NCI-H1694 treated with DMSO at 0.1 percent for 48 hours (cell line): ENCODE measurements around the gene ZNF497.

Experiments used
- DNase-seq: peaks from one replicate; lab custom pipeline; 2025; lab: John Stamatoyannopoulos, UW

Gene ZNF497

GRCh38 chr19:58367698-58368454 is 5.3 kb upstream of the ZNF497 start:
- DNase-seq, result no peak

DNA sequence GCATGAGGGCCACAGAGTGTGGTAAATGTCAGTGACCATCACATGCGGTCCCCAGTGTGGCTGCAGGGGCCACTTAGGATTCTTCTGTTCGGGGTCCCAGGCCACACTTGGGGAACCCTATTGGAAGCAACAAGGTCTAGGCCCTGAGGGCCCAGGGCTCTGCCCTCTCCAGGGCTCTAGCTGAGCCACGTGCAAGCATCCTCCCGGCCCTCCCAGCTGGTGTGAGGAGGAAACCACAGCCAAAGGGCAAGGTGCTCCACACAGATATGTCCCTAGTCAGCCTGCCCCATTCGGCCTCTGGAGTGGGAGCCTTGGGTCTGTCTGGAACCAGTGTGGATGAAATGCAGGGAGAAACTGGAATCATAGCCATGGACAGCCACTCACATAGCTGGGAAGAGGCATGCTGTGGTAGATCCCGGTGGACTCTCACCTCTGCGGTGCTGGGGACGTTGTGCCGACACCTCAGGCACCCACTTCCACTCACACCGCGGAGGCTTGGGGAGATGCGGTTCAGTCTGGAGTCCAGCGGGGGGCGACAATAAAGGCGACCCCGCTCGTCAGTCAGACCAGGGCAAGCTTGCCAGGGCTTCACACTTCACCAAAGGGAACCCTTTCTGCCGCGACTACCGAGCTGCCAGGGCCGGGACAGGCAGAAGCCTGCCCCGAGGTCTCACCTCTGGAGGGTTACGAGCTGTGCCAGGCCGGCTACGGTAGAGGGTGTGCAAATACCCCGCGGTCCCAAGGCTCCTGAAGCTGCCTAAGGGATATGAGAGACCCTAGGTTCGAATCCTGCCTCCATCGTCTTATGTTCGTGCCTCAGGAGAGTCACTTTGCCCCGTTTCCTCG is 4.3 kb upstream of the ZNF497 start:
- DNase-seq, result no peak

DNA sequence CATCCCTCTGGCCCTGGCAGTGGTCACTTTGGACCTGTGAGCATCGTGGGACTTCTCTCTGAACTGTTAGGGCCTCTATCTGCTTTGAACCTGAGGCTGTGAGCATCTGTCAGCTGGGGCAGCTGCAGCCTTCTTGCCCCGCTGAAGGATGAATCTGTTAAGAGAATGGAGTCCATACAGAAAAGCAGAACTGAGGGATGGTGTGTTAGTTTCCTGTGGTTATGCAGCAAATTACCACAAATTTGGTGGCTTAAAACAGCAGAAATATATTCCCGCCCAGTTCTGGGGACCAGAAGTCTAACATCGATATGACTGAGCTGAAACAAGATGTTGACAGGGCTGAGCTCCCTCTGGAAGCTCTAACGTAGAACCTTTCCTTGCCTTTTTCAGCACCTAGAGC is 1.6 kb upstream of the ZNF497 start:
- DNase-seq, result no peak

- peak; percentile 19 for DNase-seq
These were observed 665 bp downstream of the ZNF497 start for GRCh38 chr19:58361900-58362271.

- DNase-seq, result no peak
These were observed 4.9 kb downstream of the ZNF497 start for GRCh38 chr19:58357481-58358145.

DNA sequence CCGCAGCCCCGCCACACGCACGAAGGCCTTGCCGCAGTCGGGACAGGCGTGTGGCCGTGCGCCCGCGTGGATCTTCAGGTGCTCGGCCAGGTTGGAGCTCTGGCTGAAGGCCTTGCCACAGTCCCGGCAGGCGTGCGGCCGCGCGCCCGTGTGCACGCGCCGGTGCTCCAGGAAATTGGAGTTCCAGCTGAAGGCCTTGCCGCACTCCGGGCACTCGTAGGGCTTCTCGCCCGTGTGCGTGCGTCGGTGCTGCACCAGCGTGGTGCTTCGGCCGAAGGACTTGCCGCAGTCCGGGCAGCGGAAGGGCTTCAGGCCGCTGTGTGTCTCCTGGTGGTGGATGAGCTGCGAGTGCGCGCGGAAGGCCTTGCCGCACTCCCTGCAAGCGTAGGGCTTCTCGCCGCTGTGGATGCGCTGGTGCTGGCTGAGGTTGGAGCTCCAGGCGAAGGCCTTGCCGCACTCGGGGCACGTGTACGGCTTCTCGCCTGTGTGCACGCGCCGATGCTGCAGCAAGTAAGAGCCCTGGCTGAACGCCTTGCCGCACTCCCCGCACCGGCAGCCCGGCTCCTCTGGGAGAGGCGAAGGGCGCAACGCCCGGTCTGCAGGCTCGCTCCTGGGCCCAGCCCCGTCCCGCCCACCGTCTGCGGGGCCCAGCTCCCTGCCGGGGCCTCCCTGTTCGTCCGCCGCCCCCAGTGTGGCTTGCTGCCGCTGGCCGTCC is 5.6 kb downstream of the ZNF497 start:
- no peak for DNase-seq

DNA sequence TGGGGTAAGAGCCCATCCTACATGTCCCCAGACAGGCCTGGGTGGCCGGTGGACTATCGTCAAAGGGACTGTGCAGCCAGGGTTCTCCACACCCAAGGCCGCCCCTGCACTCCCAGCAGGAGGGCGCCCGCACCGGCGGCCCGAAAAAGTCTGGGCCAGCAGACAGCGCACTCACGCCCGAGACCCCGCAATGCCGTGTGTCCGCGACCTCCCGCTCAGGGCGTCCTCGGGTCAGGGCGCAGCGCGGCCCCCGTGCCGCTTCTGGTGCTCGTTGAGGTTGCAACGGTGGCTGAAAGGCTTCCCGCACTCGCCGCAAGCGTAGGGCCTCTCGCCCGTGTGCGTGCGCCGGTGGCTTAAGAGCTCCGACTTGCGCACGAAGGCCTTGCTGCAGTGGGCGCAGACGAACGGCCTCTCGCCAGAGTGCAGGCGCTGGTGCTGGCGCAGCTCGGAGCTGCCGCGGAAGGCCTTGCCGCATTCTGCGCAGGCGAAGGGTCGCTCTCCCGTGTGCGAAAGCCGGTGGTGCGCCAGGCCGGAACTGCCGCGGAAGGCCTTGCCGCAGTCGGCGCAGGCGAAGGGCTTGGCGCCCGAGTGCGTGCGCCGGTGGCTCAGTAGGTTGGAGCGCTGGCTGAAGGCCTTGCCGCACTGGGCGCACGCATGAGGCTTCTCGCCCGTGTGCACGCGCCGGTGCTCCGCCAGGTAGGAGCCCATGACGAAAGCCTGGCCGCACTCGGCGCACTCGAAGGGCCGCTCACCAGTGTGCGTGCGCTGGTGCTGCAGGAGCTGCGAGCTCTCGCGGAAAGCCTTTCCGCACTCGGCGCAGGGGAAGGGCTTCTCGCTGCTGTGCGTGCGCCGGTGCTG is 6.4 kb downstream of the ZNF497 start:
- DNase-seq, result no peak

- DNase-seq, result no peak
These were observed 7.2 kb downstream of the ZNF497 start for GRCh38 chr19:58355215-58355796.

DNA sequence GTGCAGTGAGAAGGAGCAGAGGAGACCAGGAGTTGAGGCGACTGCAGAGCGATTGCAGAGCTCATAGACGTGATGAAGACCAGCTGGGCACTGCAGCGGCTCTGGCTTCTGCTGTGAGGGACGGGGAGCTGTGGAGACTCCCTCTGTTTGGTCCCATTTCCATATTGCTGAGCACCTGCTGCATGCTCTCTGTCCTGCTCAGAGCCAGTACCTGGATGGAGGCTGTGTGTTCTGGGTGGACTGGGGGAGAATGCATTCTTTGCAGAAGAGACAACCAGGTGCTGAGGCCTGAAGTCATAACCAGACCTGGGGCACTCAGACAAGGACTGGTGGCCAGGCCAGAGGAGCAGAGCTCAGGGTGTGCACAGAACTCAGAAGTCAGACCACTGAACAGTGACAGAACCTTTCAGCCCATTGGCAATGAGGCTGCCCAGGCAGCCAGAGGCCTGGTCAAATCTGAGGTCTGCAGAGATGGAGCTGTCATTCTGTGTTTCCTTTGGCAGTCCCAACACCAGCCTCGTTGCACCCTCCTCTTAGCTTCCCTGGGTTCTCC is 8.0 kb downstream of the ZNF497 start:
- no peak for DNase-seq

DNA sequence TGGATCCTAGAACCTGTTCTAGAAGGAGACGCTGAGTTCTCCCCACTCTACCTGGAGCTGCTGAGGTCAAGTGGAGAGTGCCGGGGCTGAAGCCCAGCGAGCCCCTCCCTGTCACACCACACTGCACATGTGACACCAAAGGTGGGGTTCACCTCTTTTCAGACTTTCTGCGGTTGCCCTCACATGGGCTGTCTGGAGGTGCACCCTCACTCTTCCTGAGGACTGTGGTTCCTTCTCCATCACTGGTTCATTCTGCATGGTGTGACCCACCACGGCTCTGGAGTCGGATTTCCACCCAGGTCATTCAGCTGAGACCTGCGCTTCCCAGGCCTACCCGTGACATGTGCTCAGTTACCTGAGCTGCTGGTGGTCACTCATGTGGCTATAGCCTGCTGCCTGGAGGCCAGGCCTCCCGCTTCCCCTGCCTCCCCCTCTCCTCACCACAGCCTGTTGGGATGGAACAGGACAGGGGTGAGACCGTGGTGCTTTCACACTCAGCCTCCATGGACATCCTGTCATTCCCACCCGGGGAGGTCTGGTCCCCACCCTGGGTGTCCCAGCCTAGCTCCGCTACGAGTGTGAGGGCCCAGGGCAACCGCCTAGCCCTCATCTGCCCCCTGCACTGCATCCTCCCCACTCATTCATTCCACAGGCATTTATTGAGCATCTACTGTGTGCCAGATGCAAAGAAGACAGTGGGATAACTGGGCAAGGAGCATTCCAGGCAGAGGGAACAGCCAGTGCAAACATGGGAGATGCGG is 8.7 kb downstream of the ZNF497 start:
- DNase-seq, result no peak

GRCh38 chr19:58352760-58353671 is 9.5 kb downstream of the ZNF497 start, which contains the start of gene A1BG:
Gene A1BG, minus strand, starts transcription at chr19:58353492. Its CDS starts 55 bp downstream, at chr19:58353437.
- DNase-seq, result no peak

DNA sequence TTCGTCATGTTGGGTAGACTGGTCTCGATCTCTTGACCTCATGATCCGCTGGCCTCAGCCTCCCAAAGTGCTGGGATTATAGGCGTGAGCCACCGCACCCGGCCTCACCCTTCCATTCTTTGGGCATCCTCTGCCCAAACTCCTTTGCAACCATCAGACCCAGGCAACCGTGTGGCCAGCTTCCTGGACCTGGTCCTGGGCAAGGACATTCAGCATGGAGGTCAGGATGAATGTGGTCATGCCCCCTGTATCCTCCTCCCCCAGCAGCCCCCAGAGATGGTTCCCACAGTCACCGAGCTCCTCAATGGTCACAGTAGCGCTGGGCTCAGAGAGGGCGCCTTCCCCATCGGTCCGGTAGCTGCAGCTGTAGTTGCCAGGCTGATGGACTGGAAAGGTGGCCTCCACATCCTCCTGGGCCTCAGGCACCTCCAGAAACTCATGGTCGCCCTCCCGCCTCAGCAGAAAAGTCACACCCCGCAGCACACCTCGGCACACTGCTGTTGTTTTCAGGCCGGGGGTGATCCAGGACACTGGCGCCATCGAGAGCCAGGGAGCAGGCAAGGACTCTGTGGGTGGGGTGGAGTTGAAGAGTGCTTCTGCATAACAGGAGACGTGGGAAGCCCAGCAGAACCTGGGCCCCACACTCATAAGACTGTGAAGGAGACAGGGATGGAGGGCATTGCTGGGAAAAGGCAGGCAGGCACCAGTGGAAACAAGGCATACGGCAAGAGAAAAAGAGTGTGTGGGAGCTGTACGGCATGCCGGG is 10.4 kb downstream of the ZNF497 start:
- no peak for DNase-seq

DNA sequence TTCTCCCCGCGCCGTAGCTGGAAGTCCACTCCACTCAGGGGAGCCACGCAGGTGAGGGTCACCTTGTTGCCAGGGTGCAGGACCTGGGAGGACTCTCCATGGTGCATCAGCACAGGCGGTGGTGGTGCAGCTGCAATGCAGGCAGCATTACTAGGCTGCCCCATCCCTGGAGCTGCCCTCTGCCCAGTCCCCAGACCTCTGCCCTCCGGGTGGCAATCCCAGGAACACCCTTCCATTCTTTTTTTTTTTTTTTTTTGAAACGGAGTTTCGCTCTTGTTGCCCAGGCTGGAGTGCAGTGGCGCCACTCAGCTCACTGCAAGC is 11.0 kb downstream of the ZNF497 start:
- DNase-seq, result no peak

DNA sequence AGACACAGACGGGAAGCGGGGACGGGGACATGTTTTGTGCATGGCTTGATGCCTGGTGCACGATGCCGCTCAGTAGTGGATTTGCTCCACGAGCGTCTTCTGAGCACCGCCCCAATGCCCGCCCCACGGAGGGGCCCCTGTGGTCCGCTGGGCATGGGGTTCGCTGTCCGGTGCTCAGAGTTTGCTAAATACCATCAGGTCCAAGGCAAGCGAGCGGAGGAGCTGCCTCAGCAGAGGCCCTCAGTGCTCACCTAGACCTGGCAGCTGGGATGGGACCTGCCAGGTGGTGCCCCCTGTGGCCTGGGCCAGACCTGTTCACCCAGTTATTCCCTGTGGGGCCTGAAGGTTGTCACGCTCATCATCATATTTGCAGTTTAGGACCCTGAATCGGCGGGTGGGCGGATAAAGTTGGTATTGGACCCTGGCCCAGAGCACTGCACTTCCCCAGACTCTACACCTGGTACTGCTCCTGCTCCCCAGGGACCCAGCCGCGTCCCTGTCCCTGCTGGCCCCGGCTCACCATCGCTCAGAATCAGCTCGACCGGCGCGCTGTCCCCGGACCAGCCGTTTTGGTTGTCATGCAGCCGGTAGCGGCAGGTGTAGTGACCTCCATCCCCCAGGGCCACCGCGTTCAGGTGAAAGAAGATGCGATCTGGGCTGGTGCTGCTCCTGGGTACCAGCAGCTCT is 11.5 kb downstream of the ZNF497 start:
- no peak for DNase-seq

- no peak for DNase-seq
These were observed 12.3 kb downstream of the ZNF497 start for GRCh38 chr19:58350001-58350861.

DNA sequence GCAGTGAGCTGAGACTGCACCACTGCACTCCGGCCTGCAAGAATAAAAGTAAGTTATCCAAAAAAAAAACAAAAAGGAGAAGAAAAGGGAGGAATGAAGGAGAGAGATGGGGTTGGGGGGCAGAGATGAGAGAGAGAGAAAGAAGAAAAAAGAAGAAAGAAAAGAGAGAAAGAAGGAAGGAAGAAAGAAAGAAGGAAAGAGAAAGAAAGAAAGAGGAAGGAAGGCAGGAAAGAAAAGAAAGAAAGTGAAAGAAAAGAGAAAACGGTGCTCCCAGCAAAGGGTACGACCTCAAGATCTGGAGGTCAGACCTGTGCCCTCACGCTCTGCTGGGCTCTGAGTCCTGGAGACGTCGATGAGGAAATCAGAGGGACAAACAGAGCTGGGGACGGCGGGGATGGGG is 13.0 kb downstream of the ZNF497 start:
- no peak for DNase-seq
